WTC11 (cell line): ENCODE data around the gene ZDHHC14. TPM values are rescaled to one million over a fixed set of nuclear protein-coding genes. Genes with fewer than 3 reads are reported as not detected.

Source experiments
- ATAC-seq: fragments of 200-7000 bp; cut with Tn5 transposase; 2 replicates; pipeline ENCODE4 v1.10.0; 2021; ENCODE audit warnings: mild to moderate bottlenecking, moderate library complexity
- CTCF ChIA-PET: fragments of 300-600 bp; sonication (Branson Sonifier 250); formaldehyde crosslinking; loops from one replicate; lab custom pipeline; 2021; ENCODE audit warnings: antibody characterized with exemption; lab: Charles Lee
- POLR2A ChIA-PET: fragments of 350-600 bp; sonication (Branson Sonifier 250); formaldehyde crosslinking; loops from one replicate; lab custom pipeline; 2021; ENCODE audit warnings: antibody characterized with exemption; lab: Charles Lee
- DNase-seq: peaks from one replicate; pipeline ENCODE4 v3.0.0; 2021; ENCODE audit warnings: low spot score
- H3K27ac Mint-ChIP-seq: 2 replicates; pipeline ENCODE4 v1.8.0; 2021; ENCODE audit warnings: mixed read lengths
- H3K27me3 Mint-ChIP-seq: 2 replicates; pipeline ENCODE4 v1.8.0; 2021; ENCODE audit warnings: low read depth, mild to moderate bottlenecking, moderate library complexity, mixed read lengths
- H3K36me3 Mint-ChIP-seq: 2 replicates; pipeline ENCODE4 v1.8.0; 2021; ENCODE audit warnings: mixed read lengths
- H3K4me1 Mint-ChIP-seq: 2 replicates; pipeline ENCODE4 v1.8.0; 2022; ENCODE audit warnings: mixed read lengths
- H3K4me3 Mint-ChIP-seq: 2 replicates; pipeline ENCODE4 v1.8.0; 2021; ENCODE audit warnings: mild to moderate bottlenecking, moderate library complexity, mixed read lengths
- H3K9me3 Mint-ChIP-seq: 2 replicates; pipeline ENCODE4 v1.8.0; 2021; ENCODE audit warnings: mixed read lengths
- ARID4B ChIP-seq: sonication (generic); formaldehyde crosslinking; IDR thresholded peaks from 2 replicates; pipeline ENCODE4 v1.8.0; 2023; ENCODE audit warnings: missing genetic modification reagents, mild to moderate bottlenecking, borderline replicate concordance
- ATF3 ChIP-seq: sonication (generic); formaldehyde crosslinking; conservative IDR thresholded peaks from 2 replicates; pipeline ENCODE4 v1.8.1; 2022; ENCODE audit warnings: mild to moderate bottlenecking, missing genetic modification reagents
- CREM ChIP-seq: sonication (generic); formaldehyde crosslinking; IDR thresholded peaks from 2 replicates; pipeline ENCODE4 v1.8.1; 2022; ENCODE audit warnings: mild to moderate bottlenecking, missing genetic modification reagents, moderate library complexity
- E2F1 ChIP-seq: sonication (generic); formaldehyde crosslinking; IDR thresholded peaks from 2 replicates; pipeline ENCODE4 v1.8.0; 2022; ENCODE audit warnings: mild to moderate bottlenecking, missing genetic modification reagents
- E2F5 ChIP-seq: sonication (generic); formaldehyde crosslinking; IDR thresholded peaks from 2 replicates; pipeline ENCODE4 v1.8.1; 2022; ENCODE audit warnings: mild to moderate bottlenecking, moderate library complexity, missing genetic modification reagents
- ETV6 ChIP-seq: sonication (generic); formaldehyde crosslinking; IDR thresholded peaks from 2 replicates; pipeline ENCODE4 v1.8.1; 2022; ENCODE audit warnings: mild to moderate bottlenecking, missing genetic modification reagents
- FOXP1 ChIP-seq: sonication (generic); formaldehyde crosslinking; IDR thresholded peaks from 2 replicates; pipeline ENCODE4 v1.8.0; 2022; ENCODE audit warnings: missing genetic modification reagents, mild to moderate bottlenecking, moderate library complexity, borderline replicate concordance
- HMGXB4 ChIP-seq: sonication (generic); formaldehyde crosslinking; IDR thresholded peaks from 2 replicates; pipeline ENCODE4 v1.8.1; 2023; ENCODE audit warnings: mild to moderate bottlenecking, moderate library complexity, missing genetic modification reagents
- KAT7 ChIP-seq: sonication (generic); formaldehyde crosslinking; IDR thresholded peaks from 2 replicates; pipeline ENCODE4 v1.8.1; 2023; ENCODE audit warnings: missing genetic modification reagents, mild to moderate bottlenecking, borderline replicate concordance
- MAX ChIP-seq: sonication (generic); formaldehyde crosslinking; IDR thresholded peaks from 2 replicates; pipeline ENCODE4 v1.8.0; 2022; ENCODE audit warnings: mild to moderate bottlenecking, missing genetic modification reagents
- MYBL2 ChIP-seq: sonication (generic); formaldehyde crosslinking; IDR thresholded peaks from 2 replicates; pipeline ENCODE4 v1.8.1; 2023; ENCODE audit warnings: mild to moderate bottlenecking, moderate library complexity, missing genetic modification reagents
- NFE2L1 ChIP-seq: sonication (generic); formaldehyde crosslinking; IDR thresholded peaks from 2 replicates; pipeline ENCODE4 v1.8.1; 2023; ENCODE audit warnings: missing genetic modification reagents
- OVOL2 ChIP-seq: fragments of 250-450 bp; sonication (Bioruptor Pico); IDR thresholded peaks from 2 replicates; pipeline ENCODE4 v1.9.0; 2021; ENCODE audit warnings: mild to moderate bottlenecking, borderline replicate concordance
- SP1 ChIP-seq: sonication (generic); formaldehyde crosslinking; conservative IDR thresholded peaks from 2 replicates; pipeline ENCODE4 v1.8.1; 2022; ENCODE audit warnings: missing genetic modification reagents
- USF2 ChIP-seq: sonication (generic); formaldehyde crosslinking; IDR thresholded peaks from 2 replicates; pipeline ENCODE4 v1.8.1; 2023; ENCODE audit warnings: mild to moderate bottlenecking, missing genetic modification reagents, moderate library complexity
- ZBTB43 ChIP-seq: sonication (generic); formaldehyde crosslinking; IDR thresholded peaks from 2 replicates; pipeline ENCODE4 v1.8.1; 2023; ENCODE audit warnings: mild to moderate bottlenecking, missing genetic modification reagents
- ZNF263 ChIP-seq: sonication (generic); formaldehyde crosslinking; IDR thresholded peaks from 2 replicates; pipeline ENCODE4 v1.8.1; 2022; ENCODE audit warnings: low read depth, mild to moderate bottlenecking, moderate library complexity, missing genetic modification reagents
- ZNF317 ChIP-seq: sonication (generic); formaldehyde crosslinking; IDR thresholded peaks from 2 replicates; pipeline ENCODE4 v1.8.1; 2023; ENCODE audit warnings: low read depth, mild to moderate bottlenecking, moderate library complexity, missing genetic modification reagents, borderline replicate concordance
- ZNF396 ChIP-seq: fragments of 250-450 bp; sonication (Bioruptor Pico); IDR thresholded peaks from 2 replicates; pipeline ENCODE4 v1.8.0; 2021; ENCODE audit warnings: mild to moderate bottlenecking, moderate library complexity, borderline replicate concordance
- ZNF671 ChIP-seq: fragments of 250-450 bp; sonication (Bioruptor Pico); IDR thresholded peaks from 2 replicates; pipeline ENCODE4 v1.8.0; 2021; ENCODE audit warnings: mild to moderate bottlenecking
- total RNA-seq: library from RNA; stranded (reverse); gene quantifications from 3 replicates; pipeline ENCODE4 v1.2.3, GENCODE V29; 2021

The ZDHHC14 gene
- total RNA-seq, 1 experiment from 2014 or later: 6.6 TPM

GRCh38 chr6:157471077-157471686 lies 90.2 kb downstream of the ZDHHC14 start:
- H3K9me3 Mint-ChIP-seq: no peaks in the 10 kb centered on the region
- POLR2A ChIA-PET: no interaction called here
- H3K4me3 Mint-ChIP-seq: no peak overlapping the region
- TF ChIP-seq NFE2L1 (no peak), HMGXB4 (CRISPR knock-in tag) (no peak)
- no peak overlapping the region for H3K27ac Mint-ChIP-seq
- ATAC-seq (no peak), DNase-seq (no peak)
- no peaks in the 10 kb centered on the region for H3K36me3 Mint-ChIP-seq
- peaks cover 9% of the 10 kb centered on the region; the same call in 1 of the 2 replicates for H3K4me1 Mint-ChIP-seq
- CTCF ChIA-PET: no interaction called here
- H3K27me3 Mint-ChIP-seq: no peaks in the 10 kb centered on the region; the same call in 1 of the 2 replicates

- no peak overlapping the region for H3K4me3 Mint-ChIP-seq
- H3K36me3 Mint-ChIP-seq: no peaks in the 10 kb centered on the region
- peaks cover 9% of the 10 kb centered on the region; the same call in 1 of the 2 replicates for H3K4me1 Mint-ChIP-seq
- no peak for TF ChIP-seq OVOL2 (CRISPR knock-in tag)
- no peak for TF ChIP-seq ARID4B
- no peak for TF ChIP-seq CREM (CRISPR knock-in tag)
- TF ChIP-seq SP1: no peak
- no peak for TF ChIP-seq MAX (CRISPR knock-in tag)
- no peak for TF ChIP-seq ZBTB43 (CRISPR knock-in tag)
- TF ChIP-seq MYBL2 (CRISPR knock-in tag): no peak
- no peak for TF ChIP-seq ZNF396
- TF ChIP-seq ATF3 (CRISPR knock-in tag): no peak
- no peak for TF ChIP-seq KAT7
- DNase-seq (no peak), ATAC-seq (no peak)
- POLR2A ChIA-PET: no interaction called here
- CTCF ChIA-PET: no interaction called here
- H3K27me3 Mint-ChIP-seq: no peaks in the 10 kb centered on the region; the same call in 1 of the 2 replicates
- no peak overlapping the region for H3K27ac Mint-ChIP-seq
- H3K9me3 Mint-ChIP-seq: no peaks in the 10 kb centered on the region
Measured at GRCh38 chr6:157471895-157472686, 91.1 kb downstream of the ZDHHC14 start.

GRCh38 chr6:157476797-157477196 lies 95.8 kb downstream of the ZDHHC14 start:
- no peak for DNase-seq
- ChIA-PET POLR2A (no interaction called here), CTCF (no interaction called here)
- no peaks in the 10 kb centered on the region for H3K36me3 Mint-ChIP-seq
- H3K9me3 Mint-ChIP-seq: no peaks in the 10 kb centered on the region
- H3K4me1 Mint-ChIP-seq: peaks cover 5% of the 10 kb centered on the region; the same call in 1 of the 2 replicates
- H3K4me3 Mint-ChIP-seq: no peak overlapping the region
- no peak overlapping the region for H3K27ac Mint-ChIP-seq
- H3K27me3 Mint-ChIP-seq: no peaks in the 10 kb centered on the region
- no peak for ATAC-seq
- no peak for TF ChIP-seq ZNF396
- TF ChIP-seq E2F1 (CRISPR knock-in tag): no peak
- no peak for TF ChIP-seq ZNF671
- TF ChIP-seq ETV6 (CRISPR knock-in tag): no peak
- TF ChIP-seq USF2: no peak
- no peak for TF ChIP-seq ZNF263 (CRISPR knock-in tag)
- TF ChIP-seq FOXP1 (CRISPR knock-in tag): no peak
- TF ChIP-seq CREM (CRISPR knock-in tag): no peak
- no peak for TF ChIP-seq E2F5 (CRISPR knock-in tag)
- TF ChIP-seq ZNF317 (CRISPR knock-in tag): no peak
